GM21367 (cell line): Measurements from ENCODE around the gene TAF11.
"Not testable (repeated sequence)": the region's sequence is repeated elsewhere in the genome, so short reads cannot be mapped to it uniquely, and the experiment has no call there.

Experiments
- ATAC-seq: cut with Tn5 transposase; IDR thresholded peaks from one replicate; pipeline ENCODE4 v1.9.1; 2021; ENCODE audit not compliant: unreplicated experiment

TAF11 gene

GRCh38 chr6:34887753-34888513 lies at the start of gene TAF11:
TSS of gene TAF11 (minus strand) at chr6:34888042. CDS start at chr6:34887957, 85 bp downstream.
- peak; percentile 48 for ATAC-seq

DNA sequence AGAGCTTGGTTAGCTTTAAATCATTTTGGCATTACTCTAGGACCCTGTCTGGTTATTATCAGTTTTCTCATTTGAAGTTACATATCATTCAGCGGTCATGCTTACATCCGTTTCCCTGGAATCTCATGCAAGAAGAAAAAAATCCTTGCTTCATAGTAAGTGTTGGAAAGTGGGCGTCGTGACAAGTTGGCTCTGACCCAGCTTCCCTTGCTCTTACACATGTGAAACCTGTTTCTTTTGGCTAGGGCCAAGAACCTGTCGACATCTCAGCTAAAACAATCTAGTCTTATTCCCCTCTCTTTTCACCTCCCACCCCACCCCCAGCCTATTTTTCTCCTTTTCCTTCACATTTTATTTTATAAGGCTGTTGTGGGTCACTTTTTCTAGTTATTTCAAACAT lies 46.7 kb upstream of the TAF11 start:
- no peak for ATAC-seq

GRCh38 chr6:34932202-34932601 lies 44.4 kb upstream of the TAF11 start:
- not testable (repeated sequence) for ATAC-seq

DNA sequence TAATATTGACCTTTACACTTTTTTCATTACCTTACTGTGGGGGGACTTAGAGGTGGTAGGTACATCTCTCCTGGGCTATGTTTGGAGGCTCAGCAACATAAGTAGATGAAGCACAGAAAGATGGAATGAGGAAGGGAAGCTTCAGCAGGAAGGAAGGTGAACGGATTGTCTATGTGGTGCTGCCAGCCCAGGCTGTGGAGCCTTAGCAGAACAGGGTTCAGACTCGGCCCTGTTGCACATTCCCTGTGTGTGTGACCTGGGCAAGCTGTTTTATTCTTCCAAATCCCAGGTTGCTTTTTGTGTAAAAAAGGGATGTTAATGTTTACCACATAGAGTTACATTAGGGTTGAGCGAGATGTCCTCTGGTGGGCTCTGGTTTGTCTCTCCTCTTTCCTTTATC lies 42.4 kb upstream of the TAF11 start:
- no peak for ATAC-seq

- ATAC-seq, result no peak
Measured at GRCh38 chr6:34929241-34929978, 41.6 kb upstream of the TAF11 start.

GRCh38 chr6:34928695-34929094 lies 40.9 kb upstream of the TAF11 start:
- ATAC-seq, result no peak

- ATAC-seq, result no peak
Measured at GRCh38 chr6:34928220-34928619, 40.4 kb upstream of the TAF11 start.

DNA sequence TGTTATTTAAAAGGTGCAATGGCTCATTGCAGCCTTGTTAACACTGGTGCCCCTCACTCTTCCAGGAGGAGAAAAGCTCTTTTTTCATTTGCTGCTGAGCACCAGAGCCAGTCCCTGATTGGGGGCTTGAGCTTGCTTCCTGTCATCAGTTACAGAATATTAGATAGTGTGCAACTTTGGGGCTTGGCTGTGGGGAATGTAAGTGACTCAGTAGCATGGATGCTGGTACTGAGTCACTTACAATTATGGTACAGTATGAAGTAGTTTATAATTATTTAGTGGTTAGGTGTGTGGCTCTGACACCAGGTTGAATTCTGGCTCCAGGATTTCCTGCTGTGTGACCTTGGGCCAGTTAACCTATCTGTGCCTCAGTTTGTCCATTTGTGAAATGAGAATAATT lies 38.8 kb upstream of the TAF11 start:
- ATAC-seq, result no peak

- no peak for ATAC-seq
Measured at GRCh38 chr6:34924831-34925625, 37.2 kb upstream of the TAF11 start.

- no peak for ATAC-seq
Measured at GRCh38 chr6:34922177-34922663, 34.4 kb upstream of the TAF11 start.

- no peak for ATAC-seq
Measured at GRCh38 chr6:34920097-34920496, 32.3 kb upstream of the TAF11 start.

DNA sequence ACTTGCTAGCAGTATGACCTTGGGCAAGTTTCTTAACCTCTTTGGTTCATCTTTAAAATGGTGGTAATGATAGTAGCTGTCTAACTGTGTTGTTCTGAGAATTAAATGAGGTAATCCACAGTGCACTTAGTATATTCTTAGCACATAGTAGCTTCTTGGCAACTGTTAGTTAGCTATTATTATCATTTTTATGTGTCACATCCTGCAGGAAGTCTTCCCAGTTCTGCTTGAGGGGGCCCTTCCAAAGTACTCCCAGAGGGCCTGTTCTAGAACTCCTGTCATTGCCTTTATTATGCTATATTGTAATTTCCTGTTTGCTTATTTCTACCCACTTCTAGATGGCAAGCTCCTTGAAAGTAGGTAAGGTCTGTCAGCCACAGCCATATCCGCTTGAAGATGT lies 31.8 kb upstream of the TAF11 start:
- ATAC-seq, result no peak

- no peak for ATAC-seq
Measured at GRCh38 chr6:34917626-34918285, 29.9 kb upstream of the TAF11 start.

DNA sequence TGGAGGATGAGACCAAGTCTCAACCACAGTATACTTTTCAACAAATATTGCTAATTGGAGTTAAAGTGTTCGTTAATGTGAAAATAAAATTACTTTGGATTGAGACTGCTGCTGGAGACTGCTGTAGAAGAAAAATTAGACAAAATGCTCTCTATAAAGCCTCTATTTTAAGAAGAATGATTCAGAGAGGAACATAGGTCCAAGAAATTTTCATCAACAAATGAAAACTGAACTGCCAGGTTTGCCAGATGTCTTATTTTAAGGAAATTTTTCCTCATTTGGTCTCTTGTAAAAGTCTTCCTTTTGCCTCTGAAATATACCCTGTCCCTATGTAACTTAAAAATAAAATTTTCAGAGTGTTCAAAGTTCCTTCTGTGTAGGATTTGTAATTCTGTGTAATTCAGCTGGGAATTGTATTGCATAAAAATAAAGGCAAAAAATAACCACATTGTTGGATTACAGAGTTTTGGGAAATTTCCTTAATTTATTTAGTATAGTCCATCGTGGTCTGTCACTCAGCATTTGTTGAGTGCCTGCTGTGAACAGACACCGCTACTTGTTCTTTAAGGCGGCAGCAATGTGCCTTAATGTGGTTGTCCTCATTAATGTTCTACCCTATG lies 28.6 kb upstream of the TAF11 start:
- no peak for ATAC-seq

GRCh38 chr6:34914358-34914757 lies 26.5 kb upstream of the TAF11 start:
- ATAC-seq, result no peak

DNA sequence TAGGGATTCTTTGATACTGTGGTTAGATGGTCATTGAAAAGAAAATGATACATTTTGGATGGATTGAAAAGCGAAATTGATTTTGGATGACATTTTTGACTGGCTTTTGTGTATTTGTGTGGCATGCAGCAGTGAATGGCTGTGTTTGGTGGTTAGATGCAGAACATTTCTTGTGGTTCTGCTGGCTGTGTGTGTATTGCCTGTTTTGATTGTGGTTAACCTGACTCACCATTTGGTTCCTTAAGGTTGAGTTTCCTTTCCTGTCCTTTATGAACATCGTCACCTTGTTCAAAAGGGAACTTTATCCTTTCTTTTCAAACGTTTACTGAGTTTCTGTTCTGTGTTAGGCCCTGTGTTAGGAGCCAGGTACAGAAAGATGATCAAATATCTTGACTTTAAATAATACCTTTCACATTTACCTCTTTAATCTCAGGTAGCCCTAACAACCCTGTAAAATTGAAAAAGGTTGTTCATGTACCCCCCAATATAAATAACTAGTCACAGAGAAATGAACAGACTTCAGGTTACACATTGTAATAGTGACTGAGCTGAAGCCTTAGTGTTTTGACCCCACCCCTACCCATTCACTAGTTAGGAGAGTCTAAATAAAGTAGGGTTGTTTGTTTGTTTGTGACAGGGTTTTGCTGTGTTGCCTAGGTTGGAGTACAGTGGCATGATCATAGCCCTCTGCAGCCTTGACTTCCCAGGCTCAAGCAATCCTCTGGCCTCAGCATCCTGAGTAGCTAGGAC lies 25.0 kb upstream of the TAF11 start:
- no peak for ATAC-seq

DNA sequence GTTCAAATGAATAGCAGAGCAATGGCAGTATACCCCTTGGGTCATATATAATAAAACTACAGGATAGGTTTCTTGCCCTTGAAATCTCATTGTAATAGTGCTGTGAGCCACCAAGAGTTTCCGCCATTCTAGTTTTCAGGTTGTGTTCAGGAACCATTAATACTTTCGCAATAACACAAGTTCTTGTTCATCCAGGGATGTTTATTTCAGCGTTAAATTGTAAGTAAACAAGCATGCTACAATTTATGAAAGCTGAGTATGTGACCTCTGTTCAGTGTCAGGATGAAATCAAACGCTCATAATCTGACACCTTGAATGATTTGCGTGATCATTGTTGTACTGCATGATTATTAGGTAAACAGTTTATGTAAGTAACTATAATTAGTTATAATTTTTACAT lies 24.0 kb upstream of the TAF11 start:
- ATAC-seq, result no peak

- ATAC-seq, result no peak
Measured at GRCh38 chr6:34909320-34909883, 21.6 kb upstream of the TAF11 start.

- no peak for ATAC-seq
Measured at GRCh38 chr6:34908194-34908593, 20.4 kb upstream of the TAF11 start.
